ENCODE measurements around the gene NPLOC4.

The NPLOC4 gene

GRCh38 chr17:81546906-81547613 lies 89.9 kb downstream of the NPLOC4 start:
- no peak for DNase-seq (ENCODE audit: low spot score)

GRCh38 chr17:81545160-81545949 lies 91.6 kb downstream of the NPLOC4 start:
- DNase-seq (ENCODE audit: low spot score), result no peak

GRCh38 chr17:81544281-81544974 lies 92.5 kb downstream of the NPLOC4 start:
- no peak for DNase-seq (ENCODE audit: low spot score)

GRCh38 chr17:81543756-81544155 lies 93.2 kb downstream of the NPLOC4 start:
- no peak for DNase-seq (ENCODE audit: low spot score)

- DNase-seq (ENCODE audit: low spot score), result no peak
Measured at GRCh38 chr17:81543339-81543675, 93.6 kb downstream of the NPLOC4 start.

GRCh38 chr17:81542431-81543338 lies 94.2 kb downstream of the NPLOC4 start:
- no peak for DNase-seq (ENCODE audit: low spot score)

GRCh38 chr17:81541123-81541522 lies 95.8 kb downstream of the NPLOC4 start:
- no peak for DNase-seq (ENCODE audit: low spot score)

- no peak for DNase-seq (ENCODE audit: low spot score)
Measured at GRCh38 chr17:81540676-81541027, 96.3 kb downstream of the NPLOC4 start.

GRCh38 chr17:81539961-81540675 lies 96.8 kb downstream of the NPLOC4 start:
- no peak for DNase-seq (ENCODE audit: low spot score)

GRCh38 chr17:81539571-81539900 lies 97.4 kb downstream of the NPLOC4 start:
- DNase-seq (ENCODE audit: low spot score), result no peak

GRCh38 chr17:81538651-81539570 lies 98.0 kb downstream of the NPLOC4 start:
- no peak for DNase-seq (ENCODE audit: low spot score)

GRCh38 chr17:81537856-81538555 lies 98.9 kb downstream of the NPLOC4 start:
- no peak for DNase-seq (ENCODE audit: low spot score)

GRCh38 chr17:81537343-81537855 lies 99.5 kb downstream of the NPLOC4 start:
- DNase-seq (ENCODE audit: low spot score), result no peak

- DNase-seq (ENCODE audit: low spot score), result no peak
Measured at GRCh38 chr17:81536299-81537290, 100.3 kb downstream of the NPLOC4 start.

GRCh38 chr17:81535480-81536298 lies 101.2 kb downstream of the NPLOC4 start:
- no peak for DNase-seq (ENCODE audit: low spot score)

- DNase-seq (ENCODE audit: low spot score), result no peak
Measured at GRCh38 chr17:81535007-81535328, 101.9 kb downstream of the NPLOC4 start.

GRCh38 chr17:81534157-81535006 lies 102.5 kb downstream of the NPLOC4 start:
- DNase-seq (ENCODE audit: low spot score), result peak; percentile 64
